ENCODE measurements around the gene NTS.

NTS gene

GRCh38 chr12:85872497-85873091 lies 1.5 kb upstream of the NTS start:
- Histone ChIP-seq H3K9ac (ENCODE audit: low read length) (no peak overlapping the region), H2AFZ (ENCODE audit: low read depth, low read length, severe bottlenecking) (no peak overlapping the region), H3K27me3 (ENCODE audit: low read length) (no peaks in the 10 kb centered on the region), H3K9me3 (ENCODE audit: insufficient read depth, low read length) (no peaks in the 10 kb centered on the region), H3K9me2 (replicated peaks; ENCODE audit: insufficient read depth, low read length) (no peaks in the 10 kb centered on the region), H3K4me3 (ENCODE audit: insufficient read depth, low read length, poor library complexity, severe bottlenecking) (no peak overlapping the region), H3K79me2 (ENCODE audit: insufficient read depth, low read length) (no peaks in the 10 kb centered on the region), H4K20me1 (ENCODE audit: low read depth, low read length) (no peaks in the 10 kb centered on the region), H3K4me2 (ENCODE audit: low read depth, low read length, poor library complexity, severe bottlenecking) (no peak overlapping the region), H3K27ac (ENCODE audit: low read depth, low read length) (no peak overlapping the region), H3K36me3 (ENCODE audit: low read length) (no peaks in the 10 kb centered on the region), H3F3A (ENCODE audit: insufficient read depth) (no peaks in the 10 kb centered on the region)
- no peak for TF ChIP-seq EZH2phosphoT487 (conservative IDR thresholded peaks at IDR 0.05; ENCODE audit: low read length)
- TF ChIP-seq CTCF (IDR thresholded peaks at IDR 0.05; ENCODE audit: insufficient read depth, low read length, poor library complexity, severe bottlenecking): peak; percentile 63

GRCh38 chr12:85877459-85877858 lies 3.4 kb downstream of the NTS start:
- no peak overlapping the region for H3K9ac ChIP-seq (ENCODE audit: low read length)
- H3K79me2 ChIP-seq (ENCODE audit: insufficient read depth, low read length): no peaks in the 10 kb centered on the region
- no peaks in the 10 kb centered on the region for H3K9me2 ChIP-seq (replicated peaks; ENCODE audit: insufficient read depth, low read length)
- no peaks in the 10 kb centered on the region for H3K36me3 ChIP-seq (ENCODE audit: low read length)
- H3K27me3 ChIP-seq (ENCODE audit: low read length): no peaks in the 10 kb centered on the region
- no peak overlapping the region for H2AFZ ChIP-seq (ENCODE audit: low read depth, low read length, severe bottlenecking)
- H3K9me3 ChIP-seq (ENCODE audit: insufficient read depth, low read length): no peaks in the 10 kb centered on the region
- TF ChIP-seq CTCF (IDR thresholded peaks at IDR 0.05; ENCODE audit: insufficient read depth, low read length, poor library complexity, severe bottlenecking): no peak
- no peak for TF ChIP-seq EZH2phosphoT487 (conservative IDR thresholded peaks at IDR 0.05; ENCODE audit: low read length)
- no peaks in the 10 kb centered on the region for H3F3A ChIP-seq (ENCODE audit: insufficient read depth)
- H3K4me2 ChIP-seq (ENCODE audit: low read depth, low read length, poor library complexity, severe bottlenecking): no peak overlapping the region
- H4K20me1 ChIP-seq (ENCODE audit: low read depth, low read length): no peaks in the 10 kb centered on the region
- H3K4me3 ChIP-seq (ENCODE audit: insufficient read depth, low read length, poor library complexity, severe bottlenecking): no peak overlapping the region
- no peak overlapping the region for H3K27ac ChIP-seq (ENCODE audit: low read depth, low read length)

- Histone ChIP-seq H3K27me3 (ENCODE audit: low read length) (no peaks in the 10 kb centered on the region), H3K4me3 (ENCODE audit: insufficient read depth, low read length, poor library complexity, severe bottlenecking) (no peak overlapping the region), H3K9me3 (ENCODE audit: insufficient read depth, low read length) (no peaks in the 10 kb centered on the region), H3K27ac (ENCODE audit: low read depth, low read length) (no peak overlapping the region), H2AFZ (ENCODE audit: low read depth, low read length, severe bottlenecking) (no peak overlapping the region), H3K9ac (ENCODE audit: low read length) (no peak overlapping the region), H3K9me2 (replicated peaks; ENCODE audit: insufficient read depth, low read length) (no peaks in the 10 kb centered on the region), H3K4me2 (ENCODE audit: low read depth, low read length, poor library complexity, severe bottlenecking) (no peak overlapping the region), H4K20me1 (ENCODE audit: low read depth, low read length) (no peaks in the 10 kb centered on the region), H3K79me2 (ENCODE audit: insufficient read depth, low read length) (no peaks in the 10 kb centered on the region), H3K36me3 (ENCODE audit: low read length) (no peaks in the 10 kb centered on the region), H3F3A (ENCODE audit: insufficient read depth) (no peaks in the 10 kb centered on the region)
- TF ChIP-seq CTCF (IDR thresholded peaks at IDR 0.05; ENCODE audit: insufficient read depth, low read length, poor library complexity, severe bottlenecking) (no peak), EZH2phosphoT487 (conservative IDR thresholded peaks at IDR 0.05; ENCODE audit: low read length) (no peak)
These were observed 9.7 kb downstream of the NTS start for GRCh38 chr12:85883763-85884162.
